ENCODE data around the gene RAD1. TPM values are rescaled to one million over a fixed set of nuclear protein-coding genes. Genes with fewer than 3 reads are reported as not detected.
"Not testable (repeated sequence)": the region's sequence is repeated elsewhere in the genome, so short reads cannot be mapped to it uniquely, and the experiment has no call there.

Gene RAD1
- total and polyA plus RNA-seq, 12 donors: 13.3 to 27.5 (median 23.1) TPM

- ATAC-seq (no peak), DNase-seq (no peak)
- Histone ChIP-seq H3K4me3 (no peak overlapping the region), H3K9me3 (no peaks in the 10 kb centered on the region), H3K27me3 (no peaks in the 10 kb centered on the region), H3K4me1 (peaks cover 0 to 20% (median 6%) of the 10 kb centered on the region in 9 donors), H3K36me3 (peaks cover 0 to 78% (median 22%) of the 10 kb centered on the region in 9 donors), H3K27ac (peak overlapping the region in 1 of 10 donors; percentile 1)
- intact Hi-C loops (cut with DNase I): no loop called here
- no peak for TF ChIP-seq CTCF (IDR thresholded peaks at IDR 0.05)
These were observed 9.1 kb upstream of the RAD1 start for GRCh38 chr5:34924462-34924765.

- H3K27me3 ChIP-seq: no peaks in the 10 kb centered on the region
- ATAC-seq (peak in 3 of 8 donors; percentile 59 to 83 (median 71)), DNase-seq (no peak)
- WGBS, 2 donors: 51 to 58% methylated on average over 3 of the region's 3 CpGs
- peak overlapping the region in 2 of 10 donors; percentile 1 to 20 for H3K27ac ChIP-seq
- no peaks in the 10 kb centered on the region for H3K9me3 ChIP-seq
- H3K4me3 ChIP-seq: no peak overlapping the region
- TF ChIP-seq CTCF (IDR thresholded peaks at IDR 0.05): no peak
- peaks cover 0 to 19% (median 5%) of the 10 kb centered on the region in 9 donors for H3K4me1 ChIP-seq
- H3K36me3 ChIP-seq: peaks cover 0 to 83% (median 22%) of the 10 kb centered on the region in 9 donors
- intact Hi-C loops (cut with DNase I): no loop called here
These were observed 8.6 kb upstream of the RAD1 start for GRCh38 chr5:34923694-34924461.

GRCh38 chr5:34923256-34923655 lies 8.0 kb upstream of the RAD1 start:
- peak overlapping the region in 1 of 10 donors; percentile 20 for H3K27ac ChIP-seq

GRCh38 chr5:34919077-34919476 lies 3.8 kb upstream of the RAD1 start:
- 91 to 93% methylated on average over 4 of the region's 4 CpGs for WGBS, 2 donors
- no peak for ATAC-seq

More at GRCh38 chr5:34923256-34923655, 8.0 kb upstream of the RAD1 start:
- intact Hi-C loops (cut with DNase I); DNase-seq; H3K4me3 ChIP-seq; ATAC-seq; H3K9me3 ChIP-seq; H3K27me3 ChIP-seq: not testable (repeated sequence)
- H3K4me1 ChIP-seq: peaks cover 0 to 12% (median 0%) of the 10 kb centered on the region in 9 donors
- H3K36me3 ChIP-seq: peaks cover 0 to 89% (median 22%) of the 10 kb centered on the region in 9 donors
- WGBS, 2 donors: 92 to 95% methylated on average over 9 of the region's 9 CpGs

More at GRCh38 chr5:34919077-34919476, 3.8 kb upstream of the RAD1 start:
- no peak overlapping the region for H3K4me3 ChIP-seq
- H3K27ac ChIP-seq: no peak overlapping the region
- TF ChIP-seq CTCF (IDR thresholded peaks at IDR 0.05): no peak
- H3K4me1 ChIP-seq: peaks cover 3 to 31% (median 24%) of the 10 kb centered on the region in 9 donors
- H3K27me3 ChIP-seq: no peaks in the 10 kb centered on the region
- no peak for DNase-seq
- H3K9me3 ChIP-seq: no peaks in the 10 kb centered on the region
- intact Hi-C loops (cut with DNase I): loop anchor here in 1 of 10 donors (10.0 kb wide), 1 partner anchor 254 kb away; no protein-coding TSS in a partner anchor
- H3K36me3 ChIP-seq: peaks cover 0 to 63% (median 13%) of the 10 kb centered on the region in 9 donors

All from heart right ventricle (tissue), 16 donors.